Neural progenitor cell (in vitro differentiated cells): ENCODE results near the gene JAKMIP2.

Experiments
- CTCF ChIP-seq: fragments of 200-600 bp; sonication (generic); IDR thresholded peaks from 2 replicates; pipeline ENCODE4 v1.5.1; 2017; ENCODE audit warnings: antibody characterized with exemption, mild to moderate bottlenecking
- EZH2 ChIP-seq: fragments of 200-600 bp; sonication (generic); IDR thresholded peaks from 2 replicates; pipeline ENCODE4 v1.6.1; 2017; ENCODE audit warnings: antibody characterized with exemption, mild to moderate bottlenecking, moderate library complexity

GRCh38 chr5:147666419-147666818 is 116.1 kb downstream of the JAKMIP2 start:
- TF ChIP-seq EZH2 (no peak), CTCF (no peak)
